HepG2 (cell line): ENCODE measurements around the gene AGR2. TPM values are rescaled to one million over a fixed set of nuclear protein-coding genes. Genes with fewer than 3 reads are reported as not detected.

Experiments
- ATAC-seq: fragments of 200-7000 bp; cut with Tn5 transposase; 3 replicates; pipeline ENCODE4 v1.9.1; 2020; ENCODE audit warnings: mild to moderate bottlenecking, moderate library complexity
- BruUV-seq: library from RNA; stranded (reverse); fragments of 400-500 nt; replicated peaks from 2 replicates; lab custom pipeline; 2021; lab: Mats Ljungman, UMichigan
- CTCF ChIA-PET: fragments of 300-600 bp; formaldehyde crosslinking; extraction: SDS; loops from one replicate; lab custom pipeline; 2021; ENCODE audit warnings: low total read pairs, inconsistent platforms, low intra/inter-chr PET ratio; lab: Yijun Ruan, JAX
- POLR2A ChIA-PET: fragments of 350-600 bp; sonication (Branson Sonifier 250); formaldehyde crosslinking; loops from one replicate; lab custom pipeline; 2020; ENCODE audit warnings: antibody characterized with exemption, inconsistent platforms; lab: Yijun Ruan, JAX
- DNase-seq: peaks from one replicate; pipeline ENCODE4 v3.0.0-alpha.2; 2015; ENCODE audit warnings: low spot score
- FAIRE-seq: peaks from 3 replicates; lab custom pipeline; 2011; peaks lifted over from hg19 to GRCh38; lab: Jason Lieb, UNC
- H2AFZ ChIP-seq: one replicate; pipeline ENCODE4 v1.6.1; 2011; ENCODE audit warnings: low read length, inconsistent platforms
- H3K27ac ChIP-seq: fragments of 300-600 bp; 3 replicates; pipeline ENCODE4 v1.8.0; 2011; ENCODE audit warnings: mixed run types, mild to moderate bottlenecking, mixed read lengths, low read length, inconsistent platforms; ENCODE audit not compliant: insufficient read depth; ENCODE audit errors: extremely low read length
- H3K27me3 ChIP-seq, 2 experiments: fragments of 200-600 bp in 1 of 2; 2 replicates in 1 of 2; 3 replicates in 1 of 2; pipeline versions ENCODE4 v1.6.0 to v1.8.0; 2011; ENCODE audit warnings: low read length in 2 of 2, mild to moderate bottlenecking in 2 of 2, moderate library complexity in 2 of 2, inconsistent platforms in 1 of 2; ENCODE audit not compliant: insufficient read depth in 2 of 2, control insufficient read depth in 1 of 2
- H3K36me3 ChIP-seq, 2 experiments: fragments of 200-600 bp in 1 of 2; replicated peaks in 1 of 2; 2 replicates in 1 of 2; 3 replicates in 1 of 2; pipeline versions ENCODE4 v1.5.1 to v1.8.0; 2011; ENCODE audit warnings: low read length in 2 of 2, inconsistent platforms in 1 of 2; ENCODE audit not compliant: insufficient read depth in 2 of 2, control insufficient read depth in 1 of 2
- H3K4me1 ChIP-seq: 2 replicates; pipeline ENCODE4 v1.5.1; 2012; ENCODE audit warnings: low read length, inconsistent platforms; ENCODE audit not compliant: insufficient read depth
- H3K4me2 ChIP-seq: 2 replicates; pipeline ENCODE4 v1.6.0; 2011; ENCODE audit warnings: low read depth, low read length, inconsistent platforms
- H3K4me3 ChIP-seq, 3 experiments: fragments of 200-600 bp in 1 of 3; sonication (generic), shearing (Covaris generic) in 1 of 3; replicated peaks in 1 of 3; 2 replicates each; pipeline ENCODE4 v1.5.1; 2011 to 2016; ENCODE audit warnings: low read length in 3 of 3, inconsistent platforms in 2 of 3, low read depth in 2 of 3, mild to moderate bottlenecking in 2 of 3, control low read depth in 1 of 3, mixed read lengths in 1 of 3; ENCODE audit not compliant: insufficient read depth in 1 of 3
- H3K79me2 ChIP-seq: one replicate; pipeline ENCODE4 v1.6.1; 2011; ENCODE audit warnings: low read length, inconsistent platforms; ENCODE audit not compliant: insufficient read depth
- H3K9ac ChIP-seq: 2 replicates; pipeline ENCODE4 v1.6.0; 2011; ENCODE audit warnings: mild to moderate bottlenecking, low read depth, low read length, inconsistent platforms; ENCODE audit not compliant: insufficient read depth
- H3K9me3 ChIP-seq: 2 replicates; pipeline ENCODE4 v1.5.1; 2012; ENCODE audit warnings: mild to moderate bottlenecking, low read length
- H4K20me1 ChIP-seq: 2 replicates; pipeline ENCODE4 v1.6.0; 2011; ENCODE audit warnings: inconsistent platforms, mild to moderate bottlenecking, low read length, moderate library complexity; ENCODE audit not compliant: insufficient read depth
- CEBPB ChIP-seq: IDR thresholded peaks from 2 replicates; pipeline ENCODE4 v1.6.1; 2011; ENCODE audit warnings: low read depth, low read length, improper control_type of control experiment, borderline replicate concordance
- ETV6 ChIP-seq: sonication (generic); formaldehyde crosslinking; conservative IDR thresholded peaks from 2 replicates; pipeline ENCODE4 v1.4.0; 2020; ENCODE audit warnings: missing genetic modification reagents
- HNF1A ChIP-seq, 2 experiments: sonication (generic) in 1 of 2; formaldehyde crosslinking in 1 of 2; IDR thresholded peaks; 2 replicates each; pipeline versions ENCODE4 v1.4.0 to v1.6.1; 2016 to 2020; ENCODE audit warnings: borderline replicate concordance in 1 of 2, low read depth in 1 of 2, mild to moderate bottlenecking in 1 of 2, missing genetic modification reagents in 1 of 2
- KAT8 ChIP-seq: IDR thresholded peaks from 2 replicates; pipeline ENCODE4 v1.6.1; 2016; ENCODE audit warnings: missing genetic modification reagents, missing compliant biosample characterization
- LCORL ChIP-seq, 2 experiments: fragments of 450-650 bp in 1 of 2; sonication (generic) in 1 of 2; formaldehyde crosslinking in 1 of 2; IDR thresholded peaks; 2 replicates each; pipeline versions ENCODE4 v1.5.0 to v1.6.1; 2017 to 2020; ENCODE audit warnings: antibody characterized with exemption in 1 of 2, missing genetic modification reagents in 1 of 2
- POLR2G ChIP-seq: fragments of 200-400 bp; formaldehyde crosslinking; IDR thresholded peaks from 2 replicates; pipeline ENCODE4 v1.6.1; 2018; ENCODE audit warnings: mild to moderate bottlenecking, low read depth, low read length, moderate library complexity
- SIN3B ChIP-seq: fragments of 150-350 bp; IDR thresholded peaks from 2 replicates; pipeline ENCODE4 v1.6.1; 2014; ENCODE audit warnings: low read length
- ZBTB1 ChIP-seq: sonication (generic); formaldehyde crosslinking; IDR thresholded peaks from 2 replicates; pipeline ENCODE4 v1.4.0; 2020; ENCODE audit warnings: missing genetic modification reagents, borderline replicate concordance
- ZC3H13 ChIP-seq: sonication (generic); formaldehyde crosslinking; IDR thresholded peaks from 2 replicates; pipeline ENCODE4 v1.8.1; 2023; ENCODE audit warnings: mild to moderate bottlenecking, missing genetic modification reagents, moderate library complexity
- ZNF709 ChIP-seq: sonication (generic); formaldehyde crosslinking; IDR thresholded peaks from 2 replicates; pipeline ENCODE4 v1.5.0; 2020; ENCODE audit warnings: mild to moderate bottlenecking, missing genetic modification reagents
- ZNF75D ChIP-seq: sonication (generic); formaldehyde crosslinking; IDR thresholded peaks from 2 replicates; pipeline ENCODE4 v1.8.1; 2023; ENCODE audit warnings: missing genetic modification reagents, mild to moderate bottlenecking, borderline replicate concordance
- WGBS: methylation state at CpG from one replicate; pipeline ENCODE4 v1.1.6; 2017; ENCODE audit warnings: low lambda C conversion rate; 5-methylcytosine and 5-hydroxymethylcytosine counted together
- in situ Hi-C: cut with HindIII; loops from 2 replicates; pipeline ENCODE4 v1.10.0; 2017; ENCODE audit warnings: low pct_unique_long_range_greater_than_20kb; ENCODE audit not compliant: extremely low pct_ligation_motif_present
- intact Hi-C: fragments of 100-400 bp; cut with micrococcal nuclease; formaldehyde crosslinking; loops from one replicate; pipeline ENCODE4 v1.10.0; 2022; ENCODE audit not compliant: unreplicated experiment
- polyA plus RNA-seq, 8 experiments: library from polyadenylated mRNA; depleted of rRNA in 3 of 8; stranded (reverse) in 7 of 8; unstranded in 1 of 8; fragments of >200 nt; fragmentation: Illumina TruSeq in 4 of 8; extraction: Trizol in 4 of 8; gene quantifications; 2 replicates each; pipeline versions ENCODE4 v1.2.1 to v1.2.3, GENCODE V29; 2011 to 2016; ENCODE audit warnings: low read depth in 4 of 8, missing spikeins in 1 of 8, mixed read lengths in 1 of 8; ENCODE audit not compliant: insufficient read depth in 1 of 8
- total RNA-seq, 5 experiments: library from RNA; depleted of rRNA; stranded (reverse); fragments of >200 nt; fragmentation: Illumina TruSeq; extraction: Trizol; gene quantifications; 2 replicates each; pipeline ENCODE4 v1.2.3, GENCODE V29; 2016; ENCODE audit warnings: low read depth in 1 of 5
- TF ChIP-seq, protein P1 (sequence below), 2 experiments: sonication (generic) in 1 of 2; formaldehyde crosslinking in 1 of 2; IDR thresholded peaks; 2 replicates each; pipeline versions ENCODE4 v1.4.0 to v1.6.1; 2018 to 2020; ENCODE audit warnings: missing genetic modification reagents in 2 of 2, borderline replicate concordance in 1 of 2, low read depth in 1 of 2, mild to moderate bottlenecking in 1 of 2, missing biosample characterization in 1 of 2

The AGR2 gene
- total and polyA plus RNA-seq, 2 of the 13 experiments (the other 11 are each of a cell fraction or from before 2014, with no cell fraction given), result 1.7 to 2.9 TPM

DNA sequence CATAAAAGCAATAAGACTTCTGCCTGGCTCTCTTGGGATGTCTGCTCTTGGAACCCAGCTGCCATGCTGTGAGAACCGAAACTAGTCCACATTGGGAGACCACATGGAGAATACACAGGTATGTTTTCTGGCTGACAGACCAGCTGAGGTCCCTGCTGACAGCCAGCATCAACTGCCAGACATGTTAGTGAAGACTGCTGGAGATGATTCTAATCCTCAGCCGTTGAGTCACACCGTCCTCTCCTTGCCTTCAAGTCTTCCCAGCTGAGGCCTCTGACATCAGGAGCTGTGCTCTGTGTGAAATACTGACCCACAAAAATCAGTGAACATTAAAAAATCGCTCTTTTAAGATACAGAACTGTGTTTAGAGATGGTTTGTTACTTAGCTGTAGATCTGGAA lies 36.9 kb upstream of the AGR2 start:
- Histone ChIP-seq H3K27ac (no peak overlapping the region), H3K4me3 (no peak overlapping the region), H3K4me1 (no peaks in the 10 kb centered on the region), H2AFZ (no peak overlapping the region), H3K27me3 (peaks cover 0 to 7% of the 10 kb centered on the region in 2 experiments; a peak in 1 of 5 replicates), H3K79me2 (no peaks in the 10 kb centered on the region)
- DNase-seq (no peak), ATAC-seq (no peak)
- in situ Hi-C loops, result no loop called here
- POLR2A ChIA-PET, result no interaction called here
- no peak for TF ChIP-seq LCORL (IDR thresholded peaks at IDR 0.05)
- no peak for TF ChIP-seq LCORL (CRISPR knock-in tag; IDR thresholded peaks at IDR 0.05)
- no peak for TF ChIP-seq POLR2G
- no peak for TF ChIP-seq ZNF75D (CRISPR knock-in tag)
- no peak for TF ChIP-seq ETV6 (CRISPR knock-in tag)
- TF ChIP-seq SIN3B, result no peak
- TF ChIP-seq, all 625 proteins: peak for 0
- CTCF ChIA-PET, result no interaction called here
- Histone ChIP-seq H3K9me3 (no peaks in the 10 kb centered on the region), H3K4me2 (no peak overlapping the region), H3K36me3 (no peaks in the 10 kb centered on the region), H4K20me1 (no peaks in the 10 kb centered on the region), H3K9ac (no peak overlapping the region)
- intact Hi-C loops, result no loop called here
- FAIRE-seq, result no peak
- 0% methylated on average over 4 of the region's 4 CpGs for WGBS
- no TSS peak for BruUV-seq

DNA sequence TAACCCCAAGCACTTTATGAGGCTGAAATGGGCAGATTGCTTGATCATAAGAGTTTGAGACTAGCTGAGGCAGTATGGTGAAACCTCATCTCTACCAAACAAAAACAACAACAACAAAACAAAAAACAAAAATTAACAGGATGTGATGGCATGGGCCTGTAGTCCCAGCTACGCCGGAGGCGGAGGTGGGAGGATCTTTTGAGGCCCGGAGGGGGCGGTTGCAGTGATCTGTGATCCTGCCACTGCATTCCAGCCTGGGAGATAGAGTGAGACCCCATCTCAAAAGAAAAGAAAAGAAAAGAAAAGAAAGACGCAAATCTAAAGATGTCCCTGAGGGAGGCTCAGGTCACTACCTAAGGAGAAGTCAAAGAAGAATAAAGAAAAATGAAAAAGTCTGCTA lies 35.3 kb upstream of the AGR2 start:
- no peak overlapping the region for H3K4me3 ChIP-seq
- intact Hi-C loops (no loop called here), in situ Hi-C loops (no loop called here)
- H3K4me1 ChIP-seq, result no peaks in the 10 kb centered on the region
- WGBS, result 53% methylated on average over 6 of the region's 6 CpGs
- peaks cover 0 to 7% of the 10 kb centered on the region in 2 experiments; a peak in 1 of 5 replicates for H3K27me3 ChIP-seq
- no peak overlapping the region for H3K9ac ChIP-seq
- no peaks in the 10 kb centered on the region for H3K36me3 ChIP-seq
- H4K20me1 ChIP-seq, result no peaks in the 10 kb centered on the region
- POLR2A ChIA-PET, result no interaction called here
- no TSS peak for BruUV-seq
- CTCF ChIA-PET, result no interaction called here
- no peak for DNase-seq
- H3K27ac ChIP-seq, result no peak overlapping the region
- no peak overlapping the region for H2AFZ ChIP-seq
- no peaks in the 10 kb centered on the region for H3K9me3 ChIP-seq
- FAIRE-seq, result no peak
- no peak for TF ChIP-seq ZC3H13 (CRISPR knock-in tag)
- no peak for TF ChIP-seq ZNF709 (CRISPR knock-in tag)
- TF ChIP-seq, protein P1, sequence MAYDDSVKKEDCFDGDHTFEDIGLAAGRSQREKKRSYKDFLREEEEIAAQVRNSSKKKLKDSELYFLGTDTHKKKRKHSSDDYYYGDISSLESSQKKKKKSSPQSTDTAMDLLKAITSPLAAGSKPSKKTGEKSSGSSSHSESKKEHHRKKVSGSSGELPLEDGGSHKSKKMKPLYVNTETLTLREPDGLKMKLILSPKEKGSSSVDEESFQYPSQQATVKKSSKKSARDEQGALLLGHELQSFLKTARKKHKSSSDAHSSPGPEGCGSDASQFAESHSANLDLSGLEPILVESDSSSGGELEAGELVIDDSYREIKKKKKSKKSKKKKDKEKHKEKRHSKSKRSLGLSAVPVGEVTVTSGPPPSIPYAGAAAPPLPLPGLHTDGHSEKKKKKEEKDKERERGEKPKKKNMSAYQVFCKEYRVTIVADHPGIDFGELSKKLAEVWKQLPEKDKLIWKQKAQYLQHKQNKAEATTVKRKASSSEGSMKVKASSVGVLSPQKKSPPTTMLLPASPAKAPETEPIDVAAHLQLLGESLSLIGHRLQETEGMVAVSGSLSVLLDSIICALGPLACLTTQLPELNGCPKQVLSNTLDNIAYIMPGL (CRISPR knock-in tag; IDR thresholded peaks at IDR 0.05; ENCODE audit: borderline replicate concordance in 1 of 2, low read depth in 1 of 2), result no peak
- no peak for TF ChIP-seq ZBTB1 (CRISPR knock-in tag)
- TF ChIP-seq CEBPB, result no peak
- TF ChIP-seq HNF1A (IDR thresholded peaks at IDR 0.05; ENCODE audit: low read depth), result no peak
- TF ChIP-seq HNF1A (CRISPR knock-in tag; IDR thresholded peaks at IDR 0.05; ENCODE audit: borderline replicate concordance), result no peak
- TF ChIP-seq KAT8 (CRISPR knock-in tag), result no peak
- no peak for ATAC-seq
- no peaks in the 10 kb centered on the region for H3K79me2 ChIP-seq
- no peak overlapping the region for H3K4me2 ChIP-seq
